Measurements from ENCODE around the gene IL6ST.

IL6ST gene

DNA sequence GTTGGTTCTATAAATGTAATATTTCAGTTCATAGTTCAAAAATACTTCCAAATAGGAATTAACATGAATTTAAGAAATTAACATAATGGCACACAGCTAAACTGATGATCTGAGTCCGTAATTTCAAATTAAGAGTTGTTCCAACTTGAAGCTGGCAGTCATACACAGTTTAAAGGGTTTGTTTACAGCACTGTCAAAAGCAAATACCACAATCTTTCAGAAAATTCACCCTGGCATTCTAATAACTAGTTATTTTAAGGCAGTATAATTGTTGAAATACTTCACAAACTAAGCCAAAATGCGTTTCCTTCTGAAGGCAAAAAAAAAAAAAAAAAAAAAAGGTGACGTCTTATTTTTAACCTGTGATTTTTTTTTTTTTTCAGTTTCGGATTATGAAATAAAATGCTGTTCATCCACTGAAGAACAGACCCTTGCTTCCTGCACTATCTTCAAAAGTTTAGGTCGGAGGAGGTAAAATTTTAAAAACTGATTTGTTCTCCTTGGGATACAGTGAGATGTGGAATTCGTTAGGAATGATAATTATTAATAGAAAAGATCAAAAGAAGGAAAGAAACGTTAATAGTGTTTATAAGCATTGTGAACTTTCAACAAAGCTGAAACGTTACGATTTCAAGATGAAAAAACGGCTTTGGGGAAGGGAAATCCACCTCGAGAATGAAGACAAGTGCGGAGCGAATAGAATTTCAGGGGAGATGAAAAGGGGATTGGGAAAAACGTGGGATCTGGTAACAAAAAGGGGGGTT lies 850 bp downstream of the IL6ST start:
- CTCF ChIA-PET: interaction anchor here (0.6 to 0.9 kb wide), 4 partner anchors 129 to 1516 kb away, joined by 3 to 6 read pairs (median 4); no protein-coding TSS in a partner anchor
- Histone ChIP-seq H3K36me3 (ENCODE audit: control insufficient read depth in 2 of 2, insufficient read depth in 1 of 2, low read length in 2 of 2) (no peaks in the 10 kb centered on the region), H3K4me3 (ENCODE audit: low read depth, low read length) (peak overlapping the region; percentile 85), H3K9me3 (ENCODE audit: control insufficient read depth, insufficient read depth, low read depth, low read length) (no peaks in the 10 kb centered on the region), H3K4me1 (ENCODE audit: control insufficient read depth, insufficient read depth, low read length) (peaks cover 15% of the 10 kb centered on the region), H3K27ac (ENCODE audit: extremely low read depth, low read depth, low read length) (peak overlapping the region; percentile 94; the same call in 1 of the 2 replicates)
- TF ChIP-seq ZNF112 (tag by site-specific recombination; IDR thresholded peaks at IDR 0.05) (no peak), ATF2 (tag by site-specific recombination; IDR thresholded peaks at IDR 0.05; ENCODE audit: low read depth) (0 out of 2 replicates have a peak, but pooled peaks have one; percentile 67), ZNF366 (tag by site-specific recombination; conservative IDR thresholded peaks at IDR 0.05) (peak; percentile 71), KLF7 (tag by site-specific recombination; IDR thresholded peaks at IDR 0.05; ENCODE audit: borderline replicate concordance) (0 out of 2 replicates have a peak, but pooled peaks have one; percentile 6), KLF1 (tag by site-specific recombination; IDR thresholded peaks at IDR 0.05) (no peak), ZNF518A (tag by site-specific recombination; conservative IDR thresholded peaks at IDR 0.05; ENCODE audit: low read depth) (no peak), OSR2 (tag by site-specific recombination; IDR thresholded peaks at IDR 0.05) (no peak), PRDM10 (tag by site-specific recombination; IDR thresholded peaks at IDR 0.05) (0 out of 2 replicates have a peak, but pooled peaks have one; percentile 55), MYNN (tag by site-specific recombination; IDR thresholded peaks at IDR 0.05; ENCODE audit: borderline replicate concordance) (peak; percentile 98), ZNF558 (tag by site-specific recombination; IDR thresholded peaks at IDR 0.05) (0 out of 2 replicates have a peak, but pooled peaks have one; percentile 16), ZEB2 (tag by site-specific recombination; IDR thresholded peaks at IDR 0.05) (0 out of 2 replicates have a peak, but pooled peaks have one; percentile 13), ZNF19 (tag by site-specific recombination; IDR thresholded peaks at IDR 0.05; ENCODE audit: low read depth) (no peak), PRDM6 (tag by site-specific recombination; IDR thresholded peaks at IDR 0.05) (peak; percentile 82)
- TF ChIP-seq, protein P1, sequence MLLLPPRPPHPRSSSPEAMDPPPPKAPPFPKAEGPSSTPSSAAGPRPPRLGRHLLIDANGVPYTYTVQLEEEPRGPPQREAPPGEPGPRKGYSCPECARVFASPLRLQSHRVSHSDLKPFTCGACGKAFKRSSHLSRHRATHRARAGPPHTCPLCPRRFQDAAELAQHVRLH (tag by site-specific recombination; IDR thresholded peaks at IDR 0.05): no peak
- POLR2A ChIA-PET: interaction anchor here (0.5 to 1.6 kb wide), 5 partner anchors 9 to 346 kb away, joined by 3 to 10 read pairs (median 7); no protein-coding TSS in a partner anchor

All from HEK293 (cell line).